Central memory CD4-positive, alpha-beta T cell (primary cell): ENCODE data around the gene TRAPPC2.

ENCODE experiments used
- DNase-seq: peaks from one replicate; pipeline ENCODE4 v3.0.0; 2022
- total RNA-seq, 3 experiments: gene quantifications; one replicate each; lab custom pipeline; 2026; lab: John Stamatoyannopoulos, UW

TRAPPC2 gene
- total RNA-seq, result 22.9 to 44.6 (median 40.1) reads per million in 3 experiments

- peak; percentile 91 for DNase-seq
These were observed at the start of gene TRAPPC2, which contains the start of gene OFD1 for GRCh38 chrX:13734278-13735172. Gene TRAPPC2 (minus strand): TSS chrX:13734620. CDS start chrX:13719963, 14,657 bp downstream. Gene OFD1 (plus strand): TSS chrX:13734748. CDS start chrX:13735072, 324 bp downstream.

- no peak for DNase-seq
These were observed 46.5 kb upstream of the TRAPPC2 start for GRCh38 chrX:13780868-13781427.

- DNase-seq, result no peak
These were observed 44.5 kb upstream of the TRAPPC2 start for GRCh38 chrX:13778916-13779315.

- no peak for DNase-seq
These were observed 42.0 kb upstream of the TRAPPC2 start for GRCh38 chrX:13776387-13776786.

GRCh38 chrX:13775837-13776236 is 41.4 kb upstream of the TRAPPC2 start:
- DNase-seq, result no peak

- DNase-seq, result no peak
These were observed 40.3 kb upstream of the TRAPPC2 start for GRCh38 chrX:13774696-13775095.

GRCh38 chrX:13770013-13770535 is 35.7 kb upstream of the TRAPPC2 start:
- no peak for DNase-seq

- no peak for DNase-seq
These were observed 34.5 kb upstream of the TRAPPC2 start for GRCh38 chrX:13768939-13769338.

GRCh38 chrX:13764765-13765164 is 30.3 kb upstream of the TRAPPC2 start:
- no peak for DNase-seq

- DNase-seq, result no peak
These were observed 29.9 kb upstream of the TRAPPC2 start for GRCh38 chrX:13764281-13764680.

GRCh38 chrX:13763489-13763888 is 29.1 kb upstream of the TRAPPC2 start:
- DNase-seq, result no peak

- DNase-seq, result no peak
These were observed 27.4 kb upstream of the TRAPPC2 start for GRCh38 chrX:13761606-13762414.

- DNase-seq, result no peak
These were observed 26.0 kb upstream of the TRAPPC2 start for GRCh38 chrX:13760426-13760825.

GRCh38 chrX:13759152-13759718 is 24.8 kb upstream of the TRAPPC2 start:
- no peak for DNase-seq

GRCh38 chrX:13756381-13756780 is 22.0 kb upstream of the TRAPPC2 start:
- no peak for DNase-seq

- no peak for DNase-seq
These were observed 20.8 kb upstream of the TRAPPC2 start for GRCh38 chrX:13755254-13755653.

GRCh38 chrX:13754765-13755164 is 20.3 kb upstream of the TRAPPC2 start:
- DNase-seq, result no peak

- no peak for DNase-seq
These were observed 18.2 kb upstream of the TRAPPC2 start for GRCh38 chrX:13752646-13753045.

GRCh38 chrX:13752141-13752540 is 17.7 kb upstream of the TRAPPC2 start:
- no peak for DNase-seq

- no peak for DNase-seq
These were observed 16.4 kb upstream of the TRAPPC2 start for GRCh38 chrX:13750812-13751211.

GRCh38 chrX:13750204-13750603 is 15.8 kb upstream of the TRAPPC2 start:
- DNase-seq, result peak; percentile 40

- no peak for DNase-seq
These were observed 14.1 kb upstream of the TRAPPC2 start for GRCh38 chrX:13748486-13748885.

GRCh38 chrX:13747836-13748235 is 13.4 kb upstream of the TRAPPC2 start:
- no peak for DNase-seq
